Fibroblast of mammary gland (primary cell): ENCODE data around the gene MAPRE2.
"Not testable (repeated sequence)": the region's sequence is repeated elsewhere in the genome, so short reads cannot be mapped to it uniquely, and the experiment has no call there.

Experiments
- DNase-seq: peaks from one replicate; pipeline ENCODE4 v3.0.0-alpha.2; 2010; ENCODE audit warnings: low read depth
- H3K4me3 ChIP-seq: 2 replicates; pipeline ENCODE4 v1.5.1; 2011; ENCODE audit warnings: low read depth, mild to moderate bottlenecking, low read length, moderate library complexity; ENCODE audit not compliant: control insufficient read depth
- TF ChIP-seq, protein P1 (sequence below): conservative IDR thresholded peaks from 2 replicates; pipeline ENCODE4 v1.5.1; 2011; ENCODE audit warnings: low read depth, low read length, inconsistent platforms; ENCODE audit not compliant: control insufficient read depth, insufficient read depth

The MAPRE2 gene

DNA sequence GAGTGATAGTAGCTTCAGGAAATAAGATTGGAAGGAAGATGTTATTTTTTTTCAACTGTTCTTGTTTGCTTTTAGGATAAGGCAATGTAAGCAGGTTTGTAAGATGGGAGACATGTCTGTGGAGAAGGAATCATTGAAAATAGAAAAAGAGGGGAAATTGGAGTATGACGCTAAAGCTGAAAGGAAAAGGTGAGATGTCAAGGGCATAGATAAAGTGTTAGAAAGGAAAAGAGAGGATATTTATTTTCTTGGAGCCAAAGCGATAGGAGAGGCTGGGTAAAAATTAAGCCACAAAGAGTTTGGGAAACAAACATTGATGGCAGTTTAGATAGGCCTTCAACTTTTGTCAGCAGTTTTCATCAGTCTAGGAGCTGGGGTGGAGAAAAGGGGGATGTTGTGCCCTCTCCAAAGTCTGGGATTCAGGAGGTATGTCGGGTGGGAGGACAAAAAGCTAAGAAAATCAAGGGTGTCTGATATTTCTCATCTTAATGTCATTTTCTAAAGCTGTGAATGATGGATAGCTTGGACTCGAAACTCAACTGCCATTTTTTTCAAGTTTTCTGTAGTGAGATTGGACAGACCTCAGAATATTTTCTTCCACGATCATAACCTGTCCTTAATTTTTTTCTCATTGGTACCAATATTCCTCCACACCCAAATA is 63.3 kb downstream of the MAPRE2 start:
- H3K4me3 ChIP-seq: no peak overlapping the region
- DNase-seq: no peak
- TF ChIP-seq, protein P1, sequence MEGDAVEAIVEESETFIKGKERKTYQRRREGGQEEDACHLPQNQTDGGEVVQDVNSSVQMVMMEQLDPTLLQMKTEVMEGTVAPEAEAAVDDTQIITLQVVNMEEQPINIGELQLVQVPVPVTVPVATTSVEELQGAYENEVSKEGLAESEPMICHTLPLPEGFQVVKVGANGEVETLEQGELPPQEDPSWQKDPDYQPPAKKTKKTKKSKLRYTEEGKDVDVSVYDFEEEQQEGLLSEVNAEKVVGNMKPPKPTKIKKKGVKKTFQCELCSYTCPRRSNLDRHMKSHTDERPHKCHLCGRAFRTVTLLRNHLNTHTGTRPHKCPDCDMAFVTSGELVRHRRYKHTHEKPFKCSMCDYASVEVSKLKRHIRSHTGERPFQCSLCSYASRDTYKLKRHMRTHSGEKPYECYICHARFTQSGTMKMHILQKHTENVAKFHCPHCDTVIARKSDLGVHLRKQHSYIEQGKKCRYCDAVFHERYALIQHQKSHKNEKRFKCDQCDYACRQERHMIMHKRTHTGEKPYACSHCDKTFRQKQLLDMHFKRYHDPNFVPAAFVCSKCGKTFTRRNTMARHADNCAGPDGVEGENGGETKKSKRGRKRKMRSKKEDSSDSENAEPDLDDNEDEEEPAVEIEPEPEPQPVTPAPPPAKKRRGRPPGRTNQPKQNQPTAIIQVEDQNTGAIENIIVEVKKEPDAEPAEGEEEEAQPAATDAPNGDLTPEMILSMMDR: no peak

DNA sequence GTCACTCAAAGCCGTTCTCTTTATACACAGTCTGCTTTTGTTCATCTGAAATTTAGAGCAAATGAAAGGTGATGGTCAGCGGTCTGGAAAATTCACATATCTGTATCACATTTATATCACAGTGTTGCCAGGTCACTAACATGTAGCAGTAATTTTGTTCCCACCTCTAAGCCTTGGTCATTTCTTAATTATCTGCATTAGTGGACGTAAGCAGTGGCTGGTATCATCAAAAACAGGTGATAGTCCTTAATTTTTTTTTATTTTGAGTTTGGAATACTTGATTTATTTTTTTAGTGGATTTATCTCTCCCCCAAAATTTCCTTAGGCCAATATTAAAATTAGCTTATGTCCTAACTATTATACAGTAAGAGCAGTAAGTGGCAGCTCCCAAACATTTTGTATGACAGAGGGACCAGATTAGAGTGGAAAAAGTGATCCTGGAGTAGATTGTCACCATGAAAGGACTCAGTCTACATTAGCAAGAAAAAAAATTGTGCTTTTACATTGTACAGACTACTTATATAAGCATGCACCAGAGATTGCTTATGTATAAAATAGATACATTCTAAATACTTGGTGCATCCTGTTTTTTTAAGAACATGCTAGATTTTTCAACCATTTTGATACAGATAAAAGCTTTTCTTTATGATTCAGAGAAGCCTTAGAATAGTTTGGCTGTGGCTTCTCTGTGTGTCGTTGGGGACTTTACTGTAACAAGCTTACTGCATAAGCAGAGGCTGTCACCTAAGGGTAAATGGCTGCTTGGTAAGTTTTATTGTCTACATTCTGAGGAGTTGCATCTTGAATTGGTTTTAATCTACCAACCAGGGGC is 65.0 kb downstream of the MAPRE2 start:
- no peak overlapping the region for H3K4me3 ChIP-seq
- no peak for DNase-seq
- TF ChIP-seq, protein P1: no peak

DNA sequence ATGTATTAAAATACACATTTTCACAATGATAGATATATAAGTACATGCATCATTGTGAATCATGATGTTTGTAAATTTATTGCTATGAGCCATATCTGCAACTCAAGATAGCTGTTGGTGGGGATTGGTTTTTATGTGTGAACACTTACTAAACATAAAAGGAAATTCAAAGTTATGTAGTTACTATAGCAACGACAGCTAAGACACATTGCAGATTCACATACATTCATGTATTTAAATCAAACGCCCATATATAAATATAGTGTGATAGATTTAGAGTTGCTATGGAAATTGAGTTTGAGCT is 65.6 kb downstream of the MAPRE2 start:
- no peak for DNase-seq
- H3K4me3 ChIP-seq: no peak overlapping the region
- TF ChIP-seq, protein P1: no peak

DNA sequence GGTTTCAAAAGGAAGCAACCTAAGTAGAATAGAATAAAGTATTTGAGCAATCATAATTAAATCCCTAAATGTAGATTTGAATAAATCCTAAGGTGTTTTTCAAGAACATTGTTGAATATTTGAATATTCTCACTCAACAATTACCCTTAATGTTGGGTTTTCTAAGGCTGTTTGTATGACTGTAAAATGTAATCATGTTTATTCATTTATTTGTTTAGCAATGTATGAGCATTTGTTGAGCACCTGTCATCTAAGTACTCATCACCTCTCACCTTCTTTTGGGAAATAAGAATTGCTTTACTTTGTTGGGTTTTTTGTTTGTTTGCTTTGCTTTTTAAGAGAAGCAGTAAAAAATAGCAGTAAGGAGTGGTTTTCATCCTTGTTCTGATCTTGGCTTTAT is 66.0 kb downstream of the MAPRE2 start:
- H3K4me3 ChIP-seq: no peak overlapping the region
- DNase-seq: no peak
- TF ChIP-seq, protein P1: no peak

DNA sequence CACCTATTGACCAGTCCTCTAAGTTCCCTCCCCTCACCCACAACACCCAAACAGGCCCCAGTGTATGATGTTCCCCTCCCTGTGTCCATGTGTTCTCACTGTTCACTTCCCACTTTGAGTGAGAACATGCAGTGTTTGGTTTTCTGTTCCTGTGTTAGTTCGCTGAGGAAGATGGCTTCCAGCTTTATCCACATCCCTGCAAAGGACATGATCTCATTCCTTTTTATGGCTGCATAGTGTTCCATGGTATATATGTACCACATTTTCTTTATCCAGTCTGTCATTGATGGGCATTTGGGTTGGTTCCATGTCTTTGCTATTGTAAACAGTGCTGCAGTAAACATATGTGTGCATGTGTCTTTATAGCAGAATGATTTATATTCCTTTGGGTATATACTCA is 66.9 kb downstream of the MAPRE2 start:
- not testable (repeated sequence) for DNase-seq, H3K4me3 ChIP-seq

DNA sequence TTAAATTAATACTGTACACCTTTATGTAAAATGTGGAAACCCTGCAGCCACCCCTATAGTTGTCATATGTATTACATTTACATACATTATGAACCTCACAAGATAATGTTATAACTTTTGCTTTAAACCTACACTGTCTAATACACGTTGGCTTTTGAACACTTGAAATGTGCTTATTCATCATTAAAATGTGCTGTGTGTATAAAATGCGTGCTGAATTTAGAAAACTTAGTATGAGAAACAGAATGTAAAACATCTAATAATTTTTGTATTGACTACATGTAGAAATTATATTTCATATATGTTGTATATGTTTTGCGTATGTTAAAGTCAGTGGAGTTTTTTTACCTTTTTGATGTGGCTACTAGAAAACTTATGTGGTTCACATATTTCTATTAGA is 68.8 kb downstream of the MAPRE2 start:
- TF ChIP-seq, protein P1: no peak
- no peak overlapping the region for H3K4me3 ChIP-seq
- no peak for DNase-seq
